ENCODE measurements around the gene RNF125.

Gene RNF125

DNA sequence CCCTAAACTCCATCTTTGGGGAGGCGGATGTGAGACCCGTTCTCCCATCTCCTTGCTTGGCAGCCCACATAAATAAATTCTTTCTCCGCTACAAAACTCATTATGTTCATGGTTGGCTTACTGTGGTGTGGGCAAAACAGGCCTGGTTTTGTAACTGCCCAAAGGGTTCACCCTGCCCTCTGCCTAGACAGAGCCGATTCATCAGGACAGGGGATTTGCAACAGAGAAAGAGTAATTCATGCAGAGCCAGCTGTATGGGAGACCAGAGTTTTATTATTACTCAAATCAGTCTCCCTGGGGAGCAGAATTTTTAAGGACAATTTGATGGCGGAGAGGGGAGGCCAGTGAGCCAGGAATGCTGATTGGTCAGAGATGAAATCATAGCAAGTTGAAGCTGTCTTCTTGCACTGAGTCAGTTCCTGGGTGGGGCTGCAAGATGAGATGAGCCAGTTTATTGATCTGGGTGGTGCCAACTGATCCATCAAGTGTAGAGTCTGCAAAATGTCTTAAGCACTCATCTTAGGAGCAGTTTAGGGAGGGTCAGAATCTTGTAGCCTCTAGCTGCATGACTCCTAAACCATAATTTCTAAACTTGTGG is 8.4 kb upstream of the RNF125 start:
- TF ChIP-seq, protein P1, sequence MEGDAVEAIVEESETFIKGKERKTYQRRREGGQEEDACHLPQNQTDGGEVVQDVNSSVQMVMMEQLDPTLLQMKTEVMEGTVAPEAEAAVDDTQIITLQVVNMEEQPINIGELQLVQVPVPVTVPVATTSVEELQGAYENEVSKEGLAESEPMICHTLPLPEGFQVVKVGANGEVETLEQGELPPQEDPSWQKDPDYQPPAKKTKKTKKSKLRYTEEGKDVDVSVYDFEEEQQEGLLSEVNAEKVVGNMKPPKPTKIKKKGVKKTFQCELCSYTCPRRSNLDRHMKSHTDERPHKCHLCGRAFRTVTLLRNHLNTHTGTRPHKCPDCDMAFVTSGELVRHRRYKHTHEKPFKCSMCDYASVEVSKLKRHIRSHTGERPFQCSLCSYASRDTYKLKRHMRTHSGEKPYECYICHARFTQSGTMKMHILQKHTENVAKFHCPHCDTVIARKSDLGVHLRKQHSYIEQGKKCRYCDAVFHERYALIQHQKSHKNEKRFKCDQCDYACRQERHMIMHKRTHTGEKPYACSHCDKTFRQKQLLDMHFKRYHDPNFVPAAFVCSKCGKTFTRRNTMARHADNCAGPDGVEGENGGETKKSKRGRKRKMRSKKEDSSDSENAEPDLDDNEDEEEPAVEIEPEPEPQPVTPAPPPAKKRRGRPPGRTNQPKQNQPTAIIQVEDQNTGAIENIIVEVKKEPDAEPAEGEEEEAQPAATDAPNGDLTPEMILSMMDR (IDR thresholded peaks at IDR 0.05; ENCODE audit: borderline replicate concordance, insufficient read depth, low read depth, low read length): no peak
- no peak overlapping the region for H3K4me3 ChIP-seq (ENCODE audit: low read depth, low read length)

- TF ChIP-seq, protein P1 (IDR thresholded peaks at IDR 0.05; ENCODE audit: borderline replicate concordance, insufficient read depth, low read depth, low read length): no peak
- no peak overlapping the region for H3K4me3 ChIP-seq (ENCODE audit: low read depth, low read length)
Observed at GRCh38 chr18:32011193-32011592, 7.4 kb upstream of the RNF125 start.

GRCh38 chr18:32019251-32019948 is 775 bp downstream of the RNF125 start:
- H3K4me3 ChIP-seq (ENCODE audit: low read depth, low read length): peak overlapping the region; percentile 76
- TF ChIP-seq, protein P1 (IDR thresholded peaks at IDR 0.05; ENCODE audit: borderline replicate concordance, insufficient read depth, low read depth, low read length): no peak

DNA sequence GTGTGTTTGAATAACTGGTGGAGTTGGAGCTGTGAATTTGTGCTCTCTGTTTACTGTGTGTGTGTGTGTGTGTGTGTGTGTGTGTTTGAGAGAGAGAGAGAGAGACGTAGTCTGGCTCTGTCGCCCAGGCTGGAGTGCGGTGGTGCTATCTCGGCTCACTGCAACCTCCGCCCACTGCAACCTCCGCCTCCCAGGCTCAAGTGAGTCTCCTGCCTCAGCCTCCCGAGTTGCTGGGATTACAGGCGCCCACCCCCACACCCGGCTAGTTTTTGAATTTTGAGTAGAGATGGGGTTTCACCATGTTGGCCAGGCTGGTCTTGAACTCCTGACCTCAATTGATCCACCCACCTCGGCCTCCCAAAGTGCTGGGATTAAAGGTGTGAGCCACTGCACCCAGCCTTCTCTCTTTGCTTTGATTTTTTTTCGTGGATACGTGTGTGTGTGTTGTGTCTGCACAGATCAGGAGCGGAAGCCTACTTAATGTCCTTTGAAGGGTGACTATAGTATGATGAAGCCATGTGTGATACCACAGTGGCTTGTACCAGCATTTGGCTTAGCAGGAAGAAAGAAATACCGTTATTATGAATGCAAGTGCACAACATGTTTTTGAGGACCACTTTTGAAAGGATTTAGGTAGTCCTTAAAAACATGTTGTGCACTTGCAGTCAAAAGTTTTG is 1.5 kb downstream of the RNF125 start:
- H3K4me3 ChIP-seq (ENCODE audit: low read depth, low read length): peak overlapping the region; percentile 76

- TF ChIP-seq, protein P1 (IDR thresholded peaks at IDR 0.05; ENCODE audit: borderline replicate concordance, insufficient read depth, low read depth, low read length): no peak
- H3K4me3 ChIP-seq (ENCODE audit: low read depth, low read length): no peak overlapping the region
Observed at GRCh38 chr18:32021756-32022564, 3.3 kb downstream of the RNF125 start.

- TF ChIP-seq, protein P1 (IDR thresholded peaks at IDR 0.05; ENCODE audit: borderline replicate concordance, insufficient read depth, low read depth, low read length): no peak
- no peak overlapping the region for H3K4me3 ChIP-seq (ENCODE audit: low read depth, low read length)
Observed at GRCh38 chr18:32025744-32026143, 7.1 kb downstream of the RNF125 start.

GRCh38 chr18:32026491-32027086 is 8.0 kb downstream of the RNF125 start:
- TF ChIP-seq, protein P1 (IDR thresholded peaks at IDR 0.05; ENCODE audit: borderline replicate concordance, insufficient read depth, low read depth, low read length): no peak

More at GRCh38 chr18:32026491-32027086, 8.0 kb downstream of the RNF125 start:
- no peak overlapping the region for H3K4me3 ChIP-seq (ENCODE audit: low read depth, low read length)
